ENCODE measurements around the gene HDDC3.
A peak's percentile ranks its signal among the peaks of the same experiment; 100 is the strongest.

Gene HDDC3

DNA sequence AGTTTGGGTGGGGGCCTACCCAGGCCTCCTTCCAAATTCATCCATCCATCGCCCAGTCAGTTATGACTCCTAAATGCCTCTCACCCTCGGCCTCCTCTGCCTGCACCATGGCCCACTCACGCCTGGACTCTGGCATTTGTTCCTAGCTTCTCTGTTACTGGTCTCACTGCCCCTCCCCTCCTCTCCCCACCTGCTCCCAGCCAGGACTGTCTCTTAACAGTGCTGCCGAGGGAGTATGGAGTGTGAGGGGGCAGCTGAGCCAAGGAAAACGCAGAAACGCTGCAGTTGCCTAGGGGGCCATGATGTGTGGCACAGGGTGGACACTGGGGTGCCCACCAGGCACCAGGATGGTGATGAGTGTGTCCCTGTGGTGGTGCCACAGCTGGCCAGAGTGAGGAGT, 25.4 kb upstream of the HDDC3 start:
- H3K27me3 Mint-ChIP-seq = no peaks in the 10 kb centered on the region
- DNase-seq (ENCODE audit: low spot score in 2 of 2) = no peak

DNA sequence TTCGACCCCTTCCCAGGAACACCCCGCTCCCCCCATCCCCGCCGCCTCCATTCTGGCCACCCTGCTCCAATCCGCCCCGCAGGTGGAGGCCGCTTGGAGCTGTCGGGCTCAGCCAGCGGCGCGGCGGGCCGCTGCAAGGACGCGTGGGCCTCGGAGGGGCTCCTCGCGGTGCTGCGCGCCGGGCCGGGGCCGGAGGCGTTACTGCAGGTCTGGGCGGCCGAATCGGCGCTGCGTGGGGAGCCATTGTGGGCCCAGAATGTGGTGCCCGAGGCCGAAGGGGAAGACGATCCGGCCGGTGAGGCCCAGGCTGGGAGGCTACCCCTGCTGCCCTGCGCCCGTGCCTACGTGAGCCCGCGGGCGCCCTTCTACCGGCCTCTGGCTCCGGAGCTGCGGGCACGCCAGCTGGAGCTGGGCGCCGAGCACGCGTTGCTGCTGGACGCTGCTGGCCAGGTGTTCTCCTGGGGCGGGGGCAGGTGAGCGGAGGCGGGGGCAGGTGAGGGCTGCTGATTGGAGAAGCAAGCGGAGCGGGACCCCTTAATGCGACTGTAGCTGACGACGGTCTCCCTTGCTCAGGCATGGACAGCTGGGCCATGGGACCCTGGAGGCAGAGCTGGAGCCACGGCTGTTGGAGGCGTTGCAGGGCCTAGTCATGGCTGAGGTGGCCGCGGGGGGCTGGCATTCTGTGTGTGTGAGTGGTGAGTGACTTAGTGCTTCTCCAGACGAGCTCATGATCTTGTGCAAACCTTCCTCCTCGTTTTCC, 24.9 kb upstream of the HDDC3 start:
- Mint-ChIP-seq H3K9me3 (no peaks in the 10 kb centered on the region), H3K4me3 (peak overlapping the region; percentile 67), H3K4me1 (peaks cover 2% of the 10 kb centered on the region), H3K27ac (no peak overlapping the region), H3K27me3 (no peaks in the 10 kb centered on the region), H3K36me3 (peaks cover 10% of the 10 kb centered on the region)
- ATAC-seq (ENCODE audit: low read depth) (no peak), DNase-seq (ENCODE audit: low spot score in 2 of 2) (no peak)

More for the DNA sequence above, 25.4 kb upstream of the HDDC3 start:
- H3K9me3 Mint-ChIP-seq = no peaks in the 10 kb centered on the region
- no peak for ATAC-seq (ENCODE audit: low read depth)
- H3K4me3 Mint-ChIP-seq = peak overlapping the region; percentile 67
- peaks cover 2% of the 10 kb centered on the region for H3K4me1 Mint-ChIP-seq
- peaks cover 8% of the 10 kb centered on the region for H3K36me3 Mint-ChIP-seq
- no peak overlapping the region for H3K27ac Mint-ChIP-seq

DNA sequence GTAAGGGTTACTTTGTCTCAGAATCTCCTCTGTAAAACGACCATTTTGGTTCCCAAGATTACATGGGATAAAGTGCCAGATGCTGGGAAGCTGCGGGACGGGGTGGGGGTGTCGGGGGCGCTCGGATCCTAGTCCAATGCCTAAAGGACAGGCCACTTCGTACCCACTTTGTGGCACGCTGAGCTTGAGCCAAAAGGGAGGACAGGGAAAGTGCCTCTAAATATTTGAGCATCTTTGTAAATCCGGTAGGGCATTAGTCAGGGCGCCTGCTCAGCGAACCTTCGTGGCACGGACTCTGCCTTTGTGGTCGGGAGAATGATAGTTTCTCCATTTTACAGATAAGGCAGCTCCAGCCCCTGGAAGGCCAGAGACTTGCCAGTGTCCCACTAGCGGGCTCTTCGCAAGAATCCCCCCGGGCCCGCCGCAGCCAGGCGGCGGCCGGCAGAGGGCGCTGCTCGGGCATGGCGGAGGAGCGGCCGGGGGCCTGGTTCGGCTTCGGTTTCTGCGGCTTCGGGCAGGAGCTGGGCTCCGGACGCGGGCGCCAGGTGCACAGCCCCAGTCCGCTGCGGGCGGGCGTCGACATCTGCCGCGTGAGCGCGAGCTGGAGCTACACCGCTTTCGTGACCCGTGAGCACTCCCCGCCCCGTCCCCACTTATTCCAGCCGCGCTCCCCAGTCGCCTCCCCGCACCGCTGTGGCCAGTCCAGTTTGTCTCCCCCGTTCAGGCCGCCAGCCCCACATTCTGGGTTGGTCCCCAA, 24.1 kb upstream of the HDDC3 start:
- peaks cover 2% of the 10 kb centered on the region for H3K4me1 Mint-ChIP-seq
- DNase-seq (ENCODE audit: low spot score in 2 of 2) (peak; percentile 62 to 66), ATAC-seq (ENCODE audit: low read depth) (peak; percentile 23)
- no peaks in the 10 kb centered on the region for H3K27me3 Mint-ChIP-seq
- H3K36me3 Mint-ChIP-seq = peaks cover 11% of the 10 kb centered on the region
- no peaks in the 10 kb centered on the region for H3K9me3 Mint-ChIP-seq
- H3K27ac Mint-ChIP-seq = no peak overlapping the region
- peak overlapping the region; percentile 84 for H3K4me3 Mint-ChIP-seq

- Mint-ChIP-seq H3K27ac (peak overlapping the region; percentile 84), H3K36me3 (peaks cover 7% of the 10 kb centered on the region), H3K27me3 (no peaks in the 10 kb centered on the region), H3K9me3 (no peaks in the 10 kb centered on the region), H3K4me1 (peaks cover 2% of the 10 kb centered on the region), H3K4me3 (peak overlapping the region; percentile 84)
- no peak for DNase-seq (ENCODE audit: low spot score in 2 of 2)
- ATAC-seq (ENCODE audit: low read depth) = no peak
These were observed 23.4 kb upstream of the HDDC3 start for GRCh38 chr15:90955624-90956273.

DNA sequence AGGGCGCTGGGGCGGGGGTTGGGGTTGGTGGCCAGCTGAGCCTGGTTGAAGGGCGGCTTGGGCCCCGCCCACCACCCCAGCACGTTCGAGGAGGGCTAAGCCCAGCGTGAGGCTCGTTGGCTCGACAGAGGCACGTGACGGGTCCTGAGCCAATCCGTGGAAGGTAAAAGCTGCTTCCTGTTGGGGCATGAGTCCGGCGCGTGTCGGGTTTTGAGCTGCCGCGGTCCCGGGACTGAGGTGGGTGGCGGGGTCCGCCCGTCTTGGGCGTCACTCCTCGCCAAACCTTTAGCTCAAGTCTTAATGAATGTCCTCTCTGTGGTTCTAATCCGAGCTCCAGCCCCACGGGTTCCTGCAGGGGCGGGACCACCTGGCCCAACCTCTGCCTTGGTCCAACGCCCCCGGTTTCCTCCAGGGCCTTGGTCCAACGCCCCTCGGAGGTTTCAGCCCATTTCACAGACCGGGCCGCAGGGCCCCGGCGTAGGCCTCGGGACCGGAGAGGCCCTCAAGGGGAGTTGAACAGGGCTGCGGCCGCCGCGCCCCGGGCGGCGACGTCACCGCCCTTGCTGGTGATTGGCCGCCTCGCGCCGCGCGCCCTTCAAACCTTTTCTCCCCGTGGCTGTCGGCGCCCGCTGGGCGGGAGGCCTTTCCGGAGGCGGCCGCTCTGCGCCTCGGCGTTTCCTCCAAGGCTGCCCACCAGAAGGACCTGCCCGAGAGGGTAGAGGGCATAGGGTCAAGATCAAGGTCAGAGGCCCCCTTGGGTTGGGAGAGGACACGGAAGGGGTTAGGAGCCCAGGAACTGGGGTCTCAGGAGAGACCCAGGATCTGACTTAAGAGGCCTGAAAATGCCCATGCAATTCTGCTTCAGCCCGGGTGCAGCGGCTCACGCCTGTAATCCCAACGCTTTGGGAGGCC, 22.6 kb upstream of the HDDC3 start, which contains the start of gene RCCD1:
RCCD1 (plus strand) TSS at position 173 of the 912 bp plus-strand sequence. CDS start 1,851 bp downstream, outside the sequence.
- DNase-seq (ENCODE audit: low spot score in 2 of 2) = peak; percentile 77
- H3K36me3 Mint-ChIP-seq = peaks cover 7% of the 10 kb centered on the region
- peak within 1 kb of the TSS; percentile 84 for H3K4me3 Mint-ChIP-seq
- ATAC-seq (ENCODE audit: low read depth) = peak; percentile 92
- peak within 1 kb of the TSS; percentile 84 for H3K27ac Mint-ChIP-seq
- peaks cover 2% of the 10 kb centered on the region for H3K4me1 Mint-ChIP-seq
- H3K9me3 Mint-ChIP-seq = no peaks in the 10 kb centered on the region
- H3K27me3 Mint-ChIP-seq = no peaks in the 10 kb centered on the region

- H3K27me3 Mint-ChIP-seq = no peaks in the 10 kb centered on the region
- H3K27ac Mint-ChIP-seq = peak overlapping the region; percentile 84
- no peak for DNase-seq (ENCODE audit: low spot score in 2 of 2)
- H3K9me3 Mint-ChIP-seq = no peaks in the 10 kb centered on the region
- H3K36me3 Mint-ChIP-seq = peaks cover 7% of the 10 kb centered on the region
- no peak for ATAC-seq (ENCODE audit: low read depth)
- H3K4me3 Mint-ChIP-seq = peak overlapping the region; percentile 84
- peaks cover 2% of the 10 kb centered on the region for H3K4me1 Mint-ChIP-seq
These were observed 21.8 kb upstream of the HDDC3 start for GRCh38 chr15:90953947-90954711.

GRCh38 chr15:90952901-90953677, 20.7 kb upstream of the HDDC3 start:
- Mint-ChIP-seq H3K4me3 (no peak overlapping the region), H3K36me3 (peaks cover 12% of the 10 kb centered on the region), H3K9me3 (no peaks in the 10 kb centered on the region)

DNA sequence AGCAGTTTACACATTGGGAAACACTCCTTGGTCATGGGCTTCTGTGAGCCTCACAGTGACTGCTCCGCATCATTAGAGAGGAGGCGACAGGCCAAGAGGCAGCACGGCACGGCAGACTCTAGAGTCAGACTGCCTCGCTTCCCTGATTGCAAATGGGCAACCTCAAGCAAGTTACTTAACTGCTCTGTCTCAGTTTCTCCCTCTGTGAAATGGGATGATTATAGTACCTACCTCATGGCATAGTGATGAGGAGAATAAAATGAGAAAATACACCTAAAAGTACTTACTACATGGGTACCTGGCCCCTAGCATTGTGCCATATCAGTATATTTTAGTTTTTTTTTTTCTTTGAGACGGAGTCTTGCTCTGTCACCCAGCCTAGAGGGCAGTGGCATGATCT, 18.3 kb upstream of the HDDC3 start:
- DNase-seq (ENCODE audit: low spot score in 2 of 2) (no peak), ATAC-seq (ENCODE audit: low read depth) (no peak)
- H3K9me3 Mint-ChIP-seq = no peaks in the 10 kb centered on the region
- H3K27me3 Mint-ChIP-seq = no peaks in the 10 kb centered on the region
- peaks cover 18% of the 10 kb centered on the region for H3K36me3 Mint-ChIP-seq
- peaks cover 2% of the 10 kb centered on the region for H3K4me1 Mint-ChIP-seq
- no peak overlapping the region for H3K27ac Mint-ChIP-seq
- no peak overlapping the region for H3K4me3 Mint-ChIP-seq

More at GRCh38 chr15:90952901-90953677, 20.7 kb upstream of the HDDC3 start:
- ATAC-seq (ENCODE audit: low read depth) (no peak), DNase-seq (ENCODE audit: low spot score in 2 of 2) (no peak)
- Mint-ChIP-seq H3K27me3 (no peaks in the 10 kb centered on the region), H3K27ac (peak overlapping the region; percentile 46), H3K4me1 (peaks cover 2% of the 10 kb centered on the region)

DNA sequence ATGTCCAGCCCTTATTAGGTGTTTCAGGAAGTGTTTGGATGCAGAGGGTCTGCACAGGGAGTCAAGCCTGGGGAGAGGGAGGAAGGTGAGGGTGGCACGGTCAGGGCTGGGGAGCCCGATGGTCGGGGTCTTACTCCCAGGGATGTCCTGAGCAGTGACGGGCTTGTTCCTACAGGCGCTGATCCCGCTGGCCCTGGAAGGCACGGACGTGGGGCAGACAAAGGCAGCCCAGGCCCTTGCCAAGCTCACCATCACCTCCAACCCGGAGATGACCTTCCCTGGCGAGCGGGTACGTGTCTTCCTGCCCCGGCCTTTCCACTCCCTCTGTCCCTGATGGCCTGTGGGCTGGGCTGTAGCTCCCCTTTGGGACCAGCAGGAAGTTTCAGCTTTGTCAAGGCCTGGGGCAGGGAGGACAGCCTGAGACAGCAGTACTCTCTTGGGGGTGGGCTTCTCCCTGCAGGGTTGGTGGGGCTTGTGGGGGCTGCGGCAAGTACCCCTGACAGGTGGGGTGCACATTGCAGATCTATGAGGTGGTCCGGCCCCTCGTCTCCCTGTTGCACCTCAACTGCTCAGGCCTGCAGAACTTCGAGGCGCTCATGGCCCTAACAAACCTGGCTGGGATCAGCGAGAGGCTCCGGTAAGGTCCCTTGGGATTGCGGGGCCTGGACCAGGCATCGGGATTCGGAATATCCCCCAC, 17.8 kb upstream of the HDDC3 start:
- H3K27ac Mint-ChIP-seq = no peak overlapping the region
- H3K4me1 Mint-ChIP-seq = peaks cover 2% of the 10 kb centered on the region
- no peaks in the 10 kb centered on the region for H3K9me3 Mint-ChIP-seq
- ATAC-seq (ENCODE audit: low read depth) = no peak
- no peaks in the 10 kb centered on the region for H3K27me3 Mint-ChIP-seq
- peaks cover 18% of the 10 kb centered on the region for H3K36me3 Mint-ChIP-seq
- no peak for DNase-seq (ENCODE audit: low spot score in 2 of 2)
- H3K4me3 Mint-ChIP-seq = no peak overlapping the region

DNA sequence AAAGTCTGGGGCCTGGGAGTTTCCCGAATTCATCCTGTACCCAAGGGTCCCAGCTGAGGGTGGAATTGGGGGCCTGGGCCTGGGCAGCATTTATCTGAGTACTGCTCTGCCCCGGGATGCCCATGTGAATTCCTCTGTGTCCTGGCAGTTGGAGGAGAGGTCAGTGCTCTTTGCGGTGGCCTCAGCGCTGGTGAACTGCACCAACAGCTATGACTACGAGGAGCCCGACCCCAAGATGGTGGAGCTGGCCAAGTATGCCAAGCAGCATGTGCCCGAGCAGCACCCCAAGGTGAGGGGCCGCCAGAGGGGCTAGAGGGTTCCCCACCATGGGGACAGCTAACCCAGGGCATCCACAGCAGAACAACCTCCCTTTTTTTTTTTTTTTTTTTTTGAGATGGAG, 16.2 kb upstream of the HDDC3 start:
- Mint-ChIP-seq H3K27me3 (no peaks in the 10 kb centered on the region), H3K27ac (no peak overlapping the region), H3K4me1 (no peaks in the 10 kb centered on the region), H3K4me3 (no peak overlapping the region), H3K9me3 (no peaks in the 10 kb centered on the region), H3K36me3 (peaks cover 18% of the 10 kb centered on the region)
- no peak for DNase-seq (ENCODE audit: low spot score in 2 of 2)
- no peak for ATAC-seq (ENCODE audit: low read depth)

- H3K27me3 Mint-ChIP-seq = no peaks in the 10 kb centered on the region
- H3K9me3 Mint-ChIP-seq = no peaks in the 10 kb centered on the region
- H3K4me3 Mint-ChIP-seq = no peak overlapping the region
- H3K27ac Mint-ChIP-seq = no peak overlapping the region
- peaks cover 18% of the 10 kb centered on the region for H3K36me3 Mint-ChIP-seq
- DNase-seq (ENCODE audit: low spot score in 2 of 2) = no peak
- no peak for ATAC-seq (ENCODE audit: low read depth)
- no peaks in the 10 kb centered on the region for H3K4me1 Mint-ChIP-seq
These were observed 15.4 kb upstream of the HDDC3 start for GRCh38 chr15:90947577-90948357.
